ENCODE results near the gene CAMTA1.

Gene CAMTA1

DNA sequence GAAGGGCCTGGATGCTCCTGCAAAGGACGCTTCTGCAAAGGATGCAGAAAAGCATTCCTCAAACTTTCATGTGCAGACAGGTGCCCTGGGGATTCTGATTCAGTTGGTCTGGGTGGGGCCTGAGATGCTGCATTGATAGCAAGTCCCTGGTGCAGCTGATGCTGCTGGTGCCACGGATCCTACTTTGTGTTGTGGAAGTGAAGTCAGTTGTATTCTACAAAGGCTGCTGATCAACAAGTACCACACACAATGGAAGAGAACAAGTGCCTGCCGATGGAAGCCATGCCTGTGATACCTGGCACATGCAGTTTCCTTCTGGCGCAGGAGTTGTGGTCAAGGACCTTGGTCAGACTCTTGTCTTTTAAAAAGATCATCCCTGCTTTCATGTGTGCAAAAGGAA lies 478.8 kb downstream of the CAMTA1 start:
- Histone ChIP-seq H3K27me3 (ENCODE audit: control insufficient read depth, insufficient read depth, low read length, poor library complexity, severe bottlenecking) (no peaks in the 10 kb centered on the region), H3K36me3 (ENCODE audit: control insufficient read depth, insufficient read depth, low read length) (no peaks in the 10 kb centered on the region), H3K9me3 (ENCODE audit: control insufficient read depth, low read length) (no peaks in the 10 kb centered on the region), H3K4me3 (ENCODE audit: insufficient read depth, low read depth, low read length) (no peak overlapping the region), H3K27ac (ENCODE audit: insufficient read depth, low read depth, low read length, poor library complexity, severe bottlenecking) (no peak overlapping the region), H3K4me1 (ENCODE audit: control insufficient read depth, insufficient read depth, low read length) (no peaks in the 10 kb centered on the region)
- WGBS, 2 experiments = 88 to 92% methylated on average over 4 of the region's 4 CpGs

DNA sequence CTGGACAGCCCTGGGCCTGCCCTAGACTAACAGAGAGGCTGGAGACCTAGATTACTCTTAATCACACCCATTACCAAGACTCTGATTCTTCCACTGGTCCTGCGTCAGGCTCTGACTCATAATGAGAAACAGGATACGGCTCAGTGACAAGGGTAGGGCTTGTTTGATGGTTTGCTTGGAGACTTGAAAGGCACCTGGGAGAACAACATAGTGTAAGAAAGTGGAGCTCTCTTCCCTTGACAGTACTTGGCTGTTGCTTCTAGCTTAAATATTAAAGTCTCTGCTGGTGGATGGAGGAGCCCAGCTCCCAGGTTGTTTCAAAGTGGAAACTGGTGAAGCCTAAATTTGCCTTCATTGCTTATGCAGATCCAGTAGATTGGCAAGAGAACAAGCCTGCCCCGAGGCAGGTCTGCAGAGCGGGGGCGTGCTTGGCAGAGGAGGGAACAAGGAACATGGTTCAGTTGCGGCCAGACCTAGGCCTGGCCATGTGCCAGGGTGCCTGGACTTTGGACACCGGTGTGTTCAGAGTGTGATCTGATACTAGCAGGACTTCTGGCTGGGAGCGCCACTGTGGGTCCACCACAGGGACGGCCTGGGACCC lies 480.6 kb downstream of the CAMTA1 start:
- WGBS, 2 experiments = 91 to 94% methylated on average over 9 of the region's 9 CpGs
- no peaks in the 10 kb centered on the region for H3K36me3 ChIP-seq (ENCODE audit: control insufficient read depth, insufficient read depth, low read length)
- H3K9me3 ChIP-seq (ENCODE audit: control insufficient read depth, low read length) = no peaks in the 10 kb centered on the region
- no peak overlapping the region for H3K4me3 ChIP-seq (ENCODE audit: insufficient read depth, low read depth, low read length)
- H3K4me1 ChIP-seq (ENCODE audit: control insufficient read depth, insufficient read depth, low read length) = no peaks in the 10 kb centered on the region
- H3K27ac ChIP-seq (ENCODE audit: insufficient read depth, low read depth, low read length, poor library complexity, severe bottlenecking) = no peak overlapping the region
- H3K27me3 ChIP-seq (ENCODE audit: control insufficient read depth, insufficient read depth, low read length, poor library complexity, severe bottlenecking) = no peaks in the 10 kb centered on the region

DNA sequence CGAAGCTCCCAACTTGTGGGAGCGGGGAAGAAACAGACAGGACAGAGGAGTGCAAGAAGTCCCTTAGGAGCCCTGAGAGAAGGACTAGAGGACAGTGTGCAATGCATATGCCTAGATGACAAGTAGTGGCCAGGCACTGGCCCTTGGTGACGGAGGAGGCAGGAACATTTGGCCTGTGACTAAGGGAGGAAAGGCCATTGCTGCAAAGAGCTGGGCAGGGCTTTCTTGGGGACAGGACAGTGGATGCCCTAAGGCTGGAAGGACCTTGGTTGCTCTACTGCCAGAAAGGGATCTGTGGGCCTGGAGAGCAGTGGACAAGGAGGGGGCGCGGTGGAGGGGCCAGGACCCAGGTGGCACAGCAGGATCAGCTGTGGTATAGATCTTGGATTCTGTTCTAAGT lies 481.3 kb downstream of the CAMTA1 start:
- no peaks in the 10 kb centered on the region for H3K36me3 ChIP-seq (ENCODE audit: control insufficient read depth, insufficient read depth, low read length)
- H3K27me3 ChIP-seq (ENCODE audit: control insufficient read depth, insufficient read depth, low read length, poor library complexity, severe bottlenecking) = no peaks in the 10 kb centered on the region
- 76 to 77% methylated on average over 5 of the region's 5 CpGs for WGBS, 2 experiments
- H3K4me3 ChIP-seq (ENCODE audit: insufficient read depth, low read depth, low read length) = no peak overlapping the region
- no peaks in the 10 kb centered on the region for H3K9me3 ChIP-seq (ENCODE audit: control insufficient read depth, low read length)
- no peak overlapping the region for H3K27ac ChIP-seq (ENCODE audit: insufficient read depth, low read depth, low read length, poor library complexity, severe bottlenecking)
- H3K4me1 ChIP-seq (ENCODE audit: control insufficient read depth, insufficient read depth, low read length) = no peaks in the 10 kb centered on the region

GRCh38 chr1:7267493-7267892 lies 482.2 kb downstream of the CAMTA1 start:
- H3K27ac ChIP-seq (ENCODE audit: insufficient read depth, low read depth, low read length, poor library complexity, severe bottlenecking) = no peak overlapping the region
- no peaks in the 10 kb centered on the region for H3K4me1 ChIP-seq (ENCODE audit: control insufficient read depth, insufficient read depth, low read length)
- H3K9me3 ChIP-seq (ENCODE audit: control insufficient read depth, low read length) = no peaks in the 10 kb centered on the region
- H3K4me3 ChIP-seq (ENCODE audit: insufficient read depth, low read depth, low read length) = no peak overlapping the region
- H3K36me3 ChIP-seq (ENCODE audit: control insufficient read depth, insufficient read depth, low read length) = no peaks in the 10 kb centered on the region
- H3K27me3 ChIP-seq (ENCODE audit: control insufficient read depth, insufficient read depth, low read length, poor library complexity, severe bottlenecking) = no peaks in the 10 kb centered on the region

GRCh38 chr1:7268983-7269382 lies 483.7 kb downstream of the CAMTA1 start:
- no peaks in the 10 kb centered on the region for H3K27me3 ChIP-seq (ENCODE audit: control insufficient read depth, insufficient read depth, low read length, poor library complexity, severe bottlenecking)
- H3K27ac ChIP-seq (ENCODE audit: insufficient read depth, low read depth, low read length, poor library complexity, severe bottlenecking) = no peak overlapping the region
- no peak overlapping the region for H3K4me3 ChIP-seq (ENCODE audit: insufficient read depth, low read depth, low read length)
- no peaks in the 10 kb centered on the region for H3K4me1 ChIP-seq (ENCODE audit: control insufficient read depth, insufficient read depth, low read length)
- no peaks in the 10 kb centered on the region for H3K36me3 ChIP-seq (ENCODE audit: control insufficient read depth, insufficient read depth, low read length)
- H3K9me3 ChIP-seq (ENCODE audit: control insufficient read depth, low read length) = no peaks in the 10 kb centered on the region

- no peaks in the 10 kb centered on the region for H3K9me3 ChIP-seq (ENCODE audit: control insufficient read depth, low read length)
- H3K4me1 ChIP-seq (ENCODE audit: control insufficient read depth, insufficient read depth, low read length) = no peaks in the 10 kb centered on the region
- WGBS, 2 experiments = 90 to 98% methylated on average over 1 of the region's 1 CpG
Observed at GRCh38 chr1:7269525-7269924, 484.3 kb downstream of the CAMTA1 start.

DNA sequence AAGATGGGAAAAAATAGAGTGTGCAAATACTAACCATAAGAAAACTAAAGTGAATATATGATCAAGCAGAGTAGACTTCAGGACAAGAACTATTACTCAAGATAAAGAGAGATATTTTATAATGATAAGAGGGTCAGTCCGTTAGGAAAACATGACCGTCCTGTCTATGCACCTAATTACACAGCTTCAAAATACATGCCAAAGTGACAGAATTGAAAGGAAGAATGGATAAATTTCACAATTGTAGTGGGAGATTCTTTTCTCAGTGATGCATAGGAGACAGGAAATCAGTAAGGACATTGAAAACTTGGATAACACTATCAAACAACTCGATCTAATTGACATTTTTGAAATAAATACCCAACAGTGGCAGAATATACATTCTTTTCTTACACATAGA lies 489.0 kb downstream of the CAMTA1 start:
- WGBS, 2 experiments = 88 to 100% methylated on average over 2 to 3 of the region's 3 CpGs

More at GRCh38 chr1:7269525-7269924, 484.3 kb downstream of the CAMTA1 start:
- no peaks in the 10 kb centered on the region for H3K36me3 ChIP-seq (ENCODE audit: control insufficient read depth, insufficient read depth, low read length)
- no peaks in the 10 kb centered on the region for H3K27me3 ChIP-seq (ENCODE audit: control insufficient read depth, insufficient read depth, low read length, poor library complexity, severe bottlenecking)
- H3K4me3 ChIP-seq (ENCODE audit: insufficient read depth, low read depth, low read length) = no peak overlapping the region
- H3K27ac ChIP-seq (ENCODE audit: insufficient read depth, low read depth, low read length, poor library complexity, severe bottlenecking) = no peak overlapping the region

GRCh38 chr1:7278045-7278444 lies 492.8 kb downstream of the CAMTA1 start:
- Histone ChIP-seq H3K4me1 (ENCODE audit: control insufficient read depth, insufficient read depth, low read length) (no peaks in the 10 kb centered on the region), H3K36me3 (ENCODE audit: control insufficient read depth, insufficient read depth, low read length) (no peaks in the 10 kb centered on the region), H3K9me3 (ENCODE audit: control insufficient read depth, low read length) (no peaks in the 10 kb centered on the region), H3K27ac (ENCODE audit: insufficient read depth, low read depth, low read length, poor library complexity, severe bottlenecking) (no peak overlapping the region), H3K27me3 (ENCODE audit: control insufficient read depth, insufficient read depth, low read length, poor library complexity, severe bottlenecking) (no peaks in the 10 kb centered on the region), H3K4me3 (ENCODE audit: insufficient read depth, low read depth, low read length) (no peak overlapping the region)
- 88% methylated on average over 2 of the region's 2 CpGs for WGBS, 2 experiments

More for the DNA sequence above, 489.0 kb downstream of the CAMTA1 start:
- H3K4me1 ChIP-seq (ENCODE audit: control insufficient read depth, insufficient read depth, low read length) = no peaks in the 10 kb centered on the region
- no peak overlapping the region for H3K4me3 ChIP-seq (ENCODE audit: insufficient read depth, low read depth, low read length)
- H3K9me3 ChIP-seq (ENCODE audit: control insufficient read depth, low read length) = no peaks in the 10 kb centered on the region
- H3K36me3 ChIP-seq (ENCODE audit: control insufficient read depth, insufficient read depth, low read length) = no peaks in the 10 kb centered on the region
- no peaks in the 10 kb centered on the region for H3K27me3 ChIP-seq (ENCODE audit: control insufficient read depth, insufficient read depth, low read length, poor library complexity, severe bottlenecking)
- H3K27ac ChIP-seq (ENCODE audit: insufficient read depth, low read depth, low read length, poor library complexity, severe bottlenecking) = no peak overlapping the region

GRCh38 chr1:7278827-7279765 lies 493.8 kb downstream of the CAMTA1 start:
- 91% methylated on average over 16 of the region's 16 CpGs for whole genome bisulfite sequencing, 2 experiments

GRCh38 chr1:7279769-7280168 lies 494.5 kb downstream of the CAMTA1 start:
- Histone ChIP-seq H3K36me3 (ENCODE audit: control insufficient read depth, insufficient read depth, low read length) (no peaks in the 10 kb centered on the region), H3K27ac (ENCODE audit: insufficient read depth, low read depth, low read length, poor library complexity, severe bottlenecking) (no peak overlapping the region), H3K4me3 (ENCODE audit: insufficient read depth, low read depth, low read length) (no peak overlapping the region), H3K27me3 (ENCODE audit: control insufficient read depth, insufficient read depth, low read length, poor library complexity, severe bottlenecking) (no peaks in the 10 kb centered on the region), H3K9me3 (ENCODE audit: control insufficient read depth, low read length) (no peaks in the 10 kb centered on the region), H3K4me1 (ENCODE audit: control insufficient read depth, insufficient read depth, low read length) (no peaks in the 10 kb centered on the region)
- WGBS, 2 experiments = 81 to 87% methylated on average over 2 of the region's 2 CpGs

More at GRCh38 chr1:7278827-7279765, 493.8 kb downstream of the CAMTA1 start:
- no peaks in the 10 kb centered on the region for H3K4me1 ChIP-seq (ENCODE audit: control insufficient read depth, insufficient read depth, low read length)
- H3K4me3 ChIP-seq (ENCODE audit: insufficient read depth, low read depth, low read length) = no peak overlapping the region
- no peaks in the 10 kb centered on the region for H3K36me3 ChIP-seq (ENCODE audit: control insufficient read depth, insufficient read depth, low read length)
- no peaks in the 10 kb centered on the region for H3K27me3 ChIP-seq (ENCODE audit: control insufficient read depth, insufficient read depth, low read length, poor library complexity, severe bottlenecking)
- H3K27ac ChIP-seq (ENCODE audit: insufficient read depth, low read depth, low read length, poor library complexity, severe bottlenecking) = no peak overlapping the region
- no peaks in the 10 kb centered on the region for H3K9me3 ChIP-seq (ENCODE audit: control insufficient read depth, low read length)
